HG03442 (cell line): ENCODE measurements around the gene VTI1A.

ENCODE experiments used
- ATAC-seq: cut with Tn5 transposase; IDR thresholded peaks from one replicate; pipeline ENCODE4 v1.9.1; 2021; ENCODE audit warnings: mild to moderate bottlenecking, moderate library complexity; ENCODE audit not compliant: unreplicated experiment

The VTI1A gene

DNA sequence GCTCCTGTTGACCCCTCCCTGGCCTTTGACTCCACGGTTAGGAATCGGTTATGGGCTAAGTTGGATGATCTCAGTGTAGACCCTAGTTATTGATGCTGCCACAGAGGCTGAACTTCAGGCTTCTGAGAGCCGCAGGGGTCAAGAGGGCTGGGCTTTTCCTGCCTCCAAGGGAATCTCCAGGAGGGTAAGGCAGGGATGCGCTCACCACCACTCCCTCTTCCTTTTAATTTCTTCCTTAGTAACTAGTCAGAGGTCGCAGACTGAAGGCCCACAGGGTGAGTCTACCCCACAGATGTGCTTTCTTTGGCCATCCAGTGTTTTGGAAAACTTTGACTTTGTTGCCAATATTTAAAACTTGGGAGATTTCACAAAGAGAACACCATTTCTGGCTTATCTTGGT lies 352.0 kb downstream of the VTI1A start:
- no peak for ATAC-seq

DNA sequence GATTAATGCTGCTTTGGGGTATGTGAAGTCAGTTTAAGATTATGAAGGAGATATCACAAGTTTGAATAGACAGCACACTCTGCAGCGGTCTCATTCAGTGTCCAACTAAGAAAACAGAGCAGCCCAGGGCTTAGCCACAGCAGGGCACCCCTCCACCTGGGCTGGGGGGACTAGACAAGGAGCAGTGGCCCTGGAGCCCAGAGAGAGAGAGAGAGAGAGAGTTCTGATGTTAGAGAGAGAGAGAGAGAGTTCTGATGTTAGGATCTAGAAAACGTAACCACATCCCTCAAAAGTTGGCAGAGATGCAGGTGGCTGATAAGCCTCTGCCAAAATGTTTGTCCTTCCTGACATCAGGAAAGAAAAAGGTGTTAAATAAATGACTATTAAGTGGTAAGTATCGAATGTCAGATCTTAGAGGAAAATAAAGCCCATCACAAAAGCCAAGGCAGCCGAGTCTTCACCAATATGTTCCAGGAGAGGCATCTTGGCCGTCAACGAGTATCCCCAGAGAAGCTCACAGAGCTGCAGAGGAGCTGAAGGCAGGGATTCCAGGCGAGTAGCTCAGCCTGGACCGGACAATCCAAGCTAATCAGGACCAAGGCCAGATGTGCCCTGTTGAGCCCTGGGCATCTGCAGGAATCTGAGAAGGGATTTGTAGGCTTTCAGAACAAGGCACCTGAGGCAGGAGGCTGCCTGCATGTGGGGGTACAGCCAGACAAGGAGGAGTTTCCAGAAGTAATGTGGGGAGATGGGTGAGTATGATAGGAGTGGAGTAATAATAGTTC lies 352.9 kb downstream of the VTI1A start:
- no peak for ATAC-seq

DNA sequence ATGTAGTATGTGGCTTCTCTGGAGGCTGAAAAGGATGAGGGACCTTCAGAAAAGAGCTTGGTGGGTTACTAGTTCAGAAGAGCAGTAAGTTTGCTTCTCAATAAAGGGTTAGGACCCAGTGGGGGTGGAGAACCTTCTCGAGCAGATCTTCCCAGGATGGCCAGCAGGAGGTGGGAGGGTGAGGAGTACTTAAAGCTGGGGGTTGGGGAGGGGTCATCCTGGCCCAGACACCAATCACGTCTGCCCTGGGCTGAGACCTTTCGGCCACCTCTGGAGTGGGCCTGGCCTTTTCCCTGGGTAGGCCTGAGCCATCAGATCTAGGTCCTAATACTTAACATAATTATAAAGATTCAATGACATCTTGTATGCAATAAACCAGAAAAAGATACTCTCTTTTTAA lies 354.0 kb downstream of the VTI1A start:
- ATAC-seq, result no peak

- ATAC-seq, result no peak
Observed at GRCh38 chr10:112801748-112802147, 354.7 kb downstream of the VTI1A start.

DNA sequence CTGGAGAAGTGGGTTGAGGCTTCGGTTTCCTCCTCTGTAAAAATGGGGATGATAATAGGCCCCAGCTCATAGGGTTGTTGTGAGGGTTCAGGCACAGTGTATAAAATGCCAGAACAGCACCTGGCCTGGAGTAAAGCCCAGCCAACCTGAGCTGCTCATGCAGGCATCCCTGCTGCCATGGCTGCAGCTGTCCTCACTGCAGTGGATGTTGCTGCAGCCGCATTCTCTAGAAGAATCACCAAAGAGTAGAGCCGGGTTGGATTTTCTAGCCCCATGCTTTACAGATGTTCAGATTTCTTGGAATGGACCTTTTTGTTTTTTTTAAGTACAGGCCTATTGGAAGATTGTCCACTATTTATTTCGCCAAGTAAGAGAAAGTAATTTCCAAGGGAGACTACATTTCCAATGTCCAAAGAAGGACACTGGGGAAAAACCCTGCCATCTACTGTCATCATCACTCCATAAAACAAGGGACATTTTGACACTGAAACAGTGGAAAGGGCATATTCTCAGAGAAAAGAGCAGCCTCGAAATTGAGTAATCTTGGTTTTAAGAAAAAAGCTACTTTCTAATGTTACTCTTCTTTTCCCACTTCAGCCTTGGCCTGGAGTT lies 355.5 kb downstream of the VTI1A start:
- ATAC-seq, result no peak

DNA sequence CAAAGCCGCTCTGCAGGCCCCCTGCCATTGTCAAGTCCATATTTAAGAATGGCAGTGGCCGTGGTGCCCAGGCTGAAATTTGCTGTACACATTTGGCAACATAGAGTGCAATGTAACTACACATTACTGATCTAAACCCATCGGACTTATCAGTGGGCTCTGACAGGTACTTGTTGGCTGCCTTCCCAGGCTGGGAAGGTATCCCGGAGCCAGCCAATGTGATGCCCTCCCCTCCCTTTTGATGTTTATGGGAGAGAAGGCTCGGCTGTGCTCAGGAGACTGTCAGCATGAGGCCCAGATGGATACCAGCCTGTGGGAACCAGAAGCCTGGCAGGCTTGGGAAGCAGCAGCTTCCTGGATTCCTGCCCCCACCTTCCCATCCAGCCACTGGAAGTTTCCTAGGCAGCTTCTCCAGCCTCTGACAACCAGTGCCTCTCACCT lies 357.0 kb downstream of the VTI1A start:
- no peak for ATAC-seq

- no peak for ATAC-seq
Observed at GRCh38 chr10:112805254-112805590, 358.2 kb downstream of the VTI1A start.

DNA sequence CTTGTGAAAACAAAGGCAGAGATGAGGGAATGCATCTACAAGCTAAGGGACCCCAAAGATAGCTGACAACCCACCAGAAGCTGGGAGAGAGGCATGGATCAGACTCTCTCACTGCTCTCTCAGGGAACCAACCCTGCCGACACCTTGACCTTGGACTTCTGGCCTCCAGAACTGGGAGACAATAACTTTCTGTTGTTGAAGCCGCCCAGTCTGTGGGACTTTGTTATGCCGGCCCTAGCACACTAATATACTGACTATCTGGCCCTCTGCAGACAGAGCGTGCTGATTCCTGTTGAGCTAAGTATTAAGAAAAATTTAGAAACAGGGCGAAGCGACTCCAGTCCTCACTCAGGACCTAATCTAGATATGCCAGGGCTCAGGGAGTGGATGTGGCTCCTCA lies 358.7 kb downstream of the VTI1A start:
- ATAC-seq, result no peak

- ATAC-seq, result no peak
Observed at GRCh38 chr10:112807013-112807412, 360.0 kb downstream of the VTI1A start.

DNA sequence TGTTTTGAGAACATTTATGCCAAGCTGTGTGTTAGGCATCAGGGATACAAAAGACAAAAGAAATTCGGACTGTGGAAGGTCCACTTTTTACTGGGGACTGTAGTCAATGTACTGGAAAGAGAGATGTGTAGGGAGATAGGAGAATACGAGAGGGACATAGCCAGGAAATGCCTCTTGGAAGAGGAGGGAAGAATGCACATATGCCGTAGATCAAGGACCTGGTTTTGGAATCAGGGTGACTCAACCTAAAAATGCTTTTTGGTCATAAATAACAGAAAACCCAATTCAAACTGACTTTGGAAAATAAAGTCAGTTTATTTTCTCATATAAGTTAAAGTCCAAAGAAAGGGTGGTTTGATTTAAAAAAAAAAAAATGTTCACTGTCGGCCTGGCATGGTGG lies 362.7 kb downstream of the VTI1A start:
- no peak for ATAC-seq

- no peak for ATAC-seq
Observed at GRCh38 chr10:112810711-112811151, 363.7 kb downstream of the VTI1A start.

DNA sequence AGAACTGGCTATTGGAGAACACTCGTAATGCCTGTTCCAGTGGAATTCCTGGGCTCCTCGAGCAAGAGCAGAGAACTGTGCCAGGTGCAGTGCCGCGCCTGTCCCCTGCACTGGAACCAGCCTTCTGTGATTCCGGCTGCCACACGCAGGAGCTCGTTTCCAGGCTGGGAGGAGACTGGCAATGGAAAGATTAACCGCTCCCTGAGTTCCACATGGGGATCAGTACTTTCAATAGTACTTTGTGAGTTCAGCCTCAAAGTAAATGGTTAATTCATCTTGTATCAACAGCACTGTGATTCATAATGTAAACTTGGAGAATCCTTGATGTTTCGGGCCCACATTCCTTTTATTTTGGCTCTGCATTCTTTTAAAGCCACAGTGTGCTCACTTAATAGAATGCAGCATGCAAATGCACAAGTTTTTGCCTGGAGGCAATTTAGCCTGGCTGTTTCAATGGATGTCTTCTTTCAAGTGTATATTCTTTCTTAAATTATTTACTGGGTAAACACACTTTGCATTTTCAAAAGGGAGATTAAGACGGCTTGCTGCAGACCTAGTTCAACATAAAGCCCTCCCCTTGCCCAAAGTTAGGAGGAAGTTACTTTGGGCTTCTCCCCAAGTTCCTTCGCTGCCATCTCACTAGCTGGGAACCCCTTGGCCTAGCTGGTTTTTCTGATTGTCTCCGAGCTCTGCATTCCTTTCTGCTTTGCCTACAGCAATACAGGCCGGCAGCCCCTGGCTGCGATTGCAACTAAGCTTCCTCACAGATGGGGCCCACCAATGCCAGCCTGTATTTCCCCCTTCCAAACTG lies 364.9 kb downstream of the VTI1A start:
- no peak for ATAC-seq

DNA sequence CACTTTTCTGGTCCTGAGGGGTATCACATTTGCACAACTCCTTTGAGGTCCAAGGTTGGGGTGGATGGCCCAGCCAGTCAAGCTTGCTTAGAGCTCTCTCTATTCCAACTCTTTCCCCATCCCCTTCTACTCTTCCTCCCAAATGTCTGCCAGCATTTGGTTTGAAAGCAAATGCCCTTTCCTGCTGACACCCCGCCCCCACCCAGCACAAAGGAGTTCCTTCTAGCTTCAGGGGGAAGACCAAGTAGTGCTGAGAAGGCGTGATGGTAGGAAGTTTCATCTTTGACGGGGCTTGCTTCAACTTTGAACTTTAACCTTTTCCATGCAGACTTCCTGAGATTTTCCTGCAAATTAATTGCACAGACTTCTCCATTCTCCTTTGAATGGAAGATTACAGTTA lies 365.6 kb downstream of the VTI1A start:
- ATAC-seq, result no peak

DNA sequence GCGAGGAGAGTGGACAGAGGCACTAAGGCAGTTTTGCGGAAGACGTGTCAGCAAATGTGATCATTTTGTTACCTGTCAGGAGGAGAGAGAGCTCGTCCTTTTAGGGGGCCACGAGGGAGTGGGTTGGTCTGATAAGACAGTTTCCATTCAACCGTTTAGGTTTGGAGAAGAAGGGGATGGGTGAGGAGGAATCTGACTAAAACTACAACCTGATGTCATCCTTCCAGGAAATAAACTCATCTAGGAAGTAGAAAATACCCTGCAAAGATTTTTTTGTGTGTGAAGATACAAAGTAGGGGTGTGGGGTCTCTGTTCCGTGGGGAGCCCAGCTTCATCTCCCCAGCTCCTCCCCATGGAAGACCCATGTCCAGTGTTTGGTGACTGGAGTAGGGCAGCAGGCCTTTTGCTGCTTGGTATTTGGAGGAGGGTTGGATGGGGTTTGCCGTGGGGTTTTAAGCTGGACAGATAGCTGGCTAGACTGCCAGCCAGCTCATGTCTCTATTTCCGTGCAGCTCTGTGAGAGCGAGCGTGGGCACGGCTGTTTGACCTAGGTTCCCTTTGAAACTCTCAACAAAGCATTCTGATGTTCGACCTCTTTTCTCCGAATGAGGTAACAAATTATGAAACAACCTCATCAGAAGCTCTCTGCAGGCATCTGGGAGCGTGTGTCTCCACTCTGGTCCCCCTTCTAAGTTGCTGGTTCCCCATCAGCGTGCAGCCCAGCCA lies 367.0 kb downstream of the VTI1A start:
- no peak for ATAC-seq

GRCh38 chr10:112815269-112816032 lies 368.4 kb downstream of the VTI1A start:
- ATAC-seq, result no peak

DNA sequence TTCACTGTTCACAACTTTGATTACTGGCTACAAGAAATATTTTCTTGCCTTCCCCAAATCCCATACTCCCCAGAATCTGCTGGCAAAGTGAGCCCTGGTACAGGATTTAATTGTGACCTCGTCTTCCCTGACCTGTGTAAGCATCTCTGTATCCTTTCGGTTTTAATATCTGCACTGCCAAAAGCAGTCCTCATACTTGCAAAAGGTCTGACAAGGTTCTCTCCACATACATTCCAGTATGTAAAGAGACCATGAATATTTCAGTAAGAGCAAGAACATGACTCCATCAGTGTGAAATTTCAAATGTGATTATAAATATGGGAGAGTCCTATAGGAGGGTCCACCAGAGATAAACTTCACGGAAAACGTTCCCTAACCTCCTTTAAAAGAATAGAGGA lies 369.0 kb downstream of the VTI1A start:
- ATAC-seq, result no peak

DNA sequence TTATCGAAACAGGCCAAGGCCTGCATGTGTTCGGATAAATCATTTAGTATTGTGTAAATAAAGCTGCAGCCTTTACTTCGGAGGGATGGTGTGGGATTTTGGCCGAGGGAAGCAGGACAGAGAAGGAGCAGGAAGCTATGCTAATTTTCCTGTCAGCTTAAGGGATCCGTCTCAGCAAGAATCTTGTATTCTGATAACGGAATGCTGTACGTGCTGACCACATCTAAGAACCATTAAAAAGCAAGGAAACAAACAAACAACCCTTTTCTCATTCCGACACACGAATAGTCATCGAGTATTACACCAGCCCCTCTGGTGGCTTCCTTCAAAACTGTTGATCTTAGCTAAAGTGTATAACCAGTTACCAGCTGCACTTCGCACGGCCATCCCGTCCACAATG lies 369.9 kb downstream of the VTI1A start:
- ATAC-seq, result no peak

DNA sequence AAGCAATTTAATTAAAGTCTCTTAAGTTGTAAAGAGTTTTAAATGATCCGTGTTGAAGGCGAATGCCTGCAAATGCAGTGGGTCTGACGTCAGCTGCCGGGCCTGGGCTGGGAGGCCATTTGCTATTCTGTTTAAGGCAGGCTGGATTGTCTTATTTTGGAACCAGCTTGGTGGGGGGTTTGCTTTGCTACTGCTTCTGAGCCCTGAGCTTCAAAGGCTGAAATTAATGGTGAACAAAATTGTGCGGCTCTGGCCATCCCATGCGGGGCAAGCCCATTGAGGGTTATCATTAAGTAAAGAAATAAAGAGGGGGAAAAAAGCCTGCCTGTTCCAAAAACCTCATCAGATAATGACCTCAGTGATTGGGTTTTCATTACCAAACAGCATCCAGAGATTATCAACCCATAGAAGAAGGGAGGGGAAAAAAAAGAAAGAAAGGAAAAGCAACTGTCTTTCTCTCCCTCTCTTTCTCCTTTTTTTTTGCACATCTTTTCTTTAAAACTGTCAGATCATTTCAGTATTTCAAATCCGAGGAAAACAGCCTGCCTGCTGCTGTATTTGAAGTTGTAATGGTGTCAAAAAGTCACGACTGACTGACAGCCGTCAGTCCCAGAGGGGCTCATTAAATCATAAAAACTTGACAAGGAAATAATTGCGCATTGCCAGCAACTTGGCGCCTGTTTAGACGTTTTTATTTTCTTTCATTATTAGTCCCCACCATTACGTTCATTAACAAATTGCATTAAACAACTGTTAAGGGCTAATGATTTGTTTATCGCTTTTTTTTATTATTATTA lies 371.2 kb downstream of the VTI1A start:
- ATAC-seq, result no peak

DNA sequence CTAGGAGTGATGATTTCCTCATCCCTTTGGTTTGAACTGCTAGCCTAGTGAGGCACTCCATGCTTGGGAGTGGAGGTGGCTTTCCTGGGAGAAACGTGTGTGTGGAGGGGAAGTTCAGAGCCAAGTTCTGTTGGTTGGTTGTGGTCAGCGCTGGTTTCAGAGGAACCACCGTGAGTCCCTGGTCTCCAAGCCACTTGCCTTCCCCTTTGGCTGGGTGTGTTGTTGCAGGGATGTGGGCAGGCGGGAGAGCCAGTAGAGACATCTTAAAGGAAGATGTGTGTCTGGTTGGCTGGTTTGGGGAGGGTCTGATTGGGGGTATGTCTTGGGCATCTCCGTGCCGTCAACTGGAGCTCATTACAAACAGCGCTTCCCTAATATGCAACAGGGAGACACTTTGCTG lies 372.2 kb downstream of the VTI1A start:
- no peak for ATAC-seq

- ATAC-seq, result no peak
Observed at GRCh38 chr10:112820320-112820719, 373.3 kb downstream of the VTI1A start.
